Nephron progenitor cell (in vitro differentiated cells): ENCODE data around the gene GGTLC2.
"Not testable (repeated sequence)": the region's sequence is repeated elsewhere in the genome, so short reads cannot be mapped to it uniquely, and the experiment has no call there.

ENCODE experiments used
- DNase-seq: peaks from one replicate; pipeline ENCODE4 v3.0.0; 2021
- H3K27ac Mint-ChIP-seq: 2 replicates; pipeline ENCODE4 v1.8.0; 2021; ENCODE audit warnings: mild to moderate bottlenecking, moderate library complexity, mixed read lengths
- H3K27me3 Mint-ChIP-seq: 2 replicates; pipeline ENCODE4 v1.8.0; 2021; ENCODE audit warnings: mild to moderate bottlenecking, low read depth, mixed read lengths; ENCODE audit not compliant: poor library complexity
- H3K36me3 Mint-ChIP-seq: 2 replicates; pipeline ENCODE4 v1.8.0; 2021; ENCODE audit warnings: low read depth, mixed read lengths
- H3K4me1 Mint-ChIP-seq: 2 replicates; pipeline ENCODE4 v1.8.0; 2021; ENCODE audit warnings: mixed read lengths
- H3K4me3 Mint-ChIP-seq: 2 replicates; pipeline ENCODE4 v1.8.0; 2021; ENCODE audit warnings: mild to moderate bottlenecking, moderate library complexity, mixed read lengths
- H3K9me3 Mint-ChIP-seq: 2 replicates; pipeline ENCODE4 v1.8.0; 2021; ENCODE audit warnings: mild to moderate bottlenecking, moderate library complexity, mixed read lengths
- CTCF ChIP-seq: fragments of 200-600 bp; sonication (generic); IDR thresholded peaks from 2 replicates; pipeline ENCODE4 v1.5.0; 2021; ENCODE audit warnings: antibody characterized with exemption

Gene GGTLC2

DNA sequence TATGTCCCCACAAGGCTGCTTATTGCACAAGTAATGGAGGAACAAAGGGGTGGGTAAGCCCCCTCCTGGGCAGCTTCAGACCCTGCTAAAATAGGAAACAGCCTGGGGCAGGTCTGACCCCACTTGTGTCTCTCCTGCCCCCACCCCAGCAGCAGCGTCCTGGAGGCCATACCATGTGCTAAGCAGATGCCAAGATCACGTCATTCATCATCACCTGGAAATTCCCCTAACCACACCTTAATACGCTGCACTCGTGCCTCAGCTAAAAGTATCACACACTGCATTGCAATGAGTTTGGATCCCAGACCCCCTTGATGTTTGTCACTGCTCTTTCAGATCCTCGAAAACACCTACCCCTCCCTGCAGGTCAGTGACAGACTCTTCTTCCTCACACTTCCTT, 27.8 kb upstream of the GGTLC2 start:
- TF ChIP-seq CTCF, result no peak
- H3K36me3 Mint-ChIP-seq, result no peaks in the 10 kb centered on the region
- peaks cover 75% of the 10 kb centered on the region for H3K27me3 Mint-ChIP-seq
- DNase-seq, result no peak
- peaks cover 14% of the 10 kb centered on the region for H3K9me3 Mint-ChIP-seq
- H3K27ac Mint-ChIP-seq, result no peak overlapping the region
- H3K4me1 Mint-ChIP-seq, result peaks cover 9% of the 10 kb centered on the region
- H3K4me3 Mint-ChIP-seq, result no peak overlapping the region

- no peak for TF ChIP-seq CTCF
- Mint-ChIP-seq H3K36me3 (no peaks in the 10 kb centered on the region), H3K4me3 (no peak overlapping the region), H3K27ac (no peak overlapping the region), H3K27me3 (peaks cover 76% of the 10 kb centered on the region), H3K4me1 (peaks cover 9% of the 10 kb centered on the region), H3K9me3 (peaks cover 14% of the 10 kb centered on the region)
- no peak for DNase-seq
These were observed 26.0 kb upstream of the GGTLC2 start for GRCh38 chr22:22618448-22618847.

- Mint-ChIP-seq H3K27me3 (peaks cover 74% of the 10 kb centered on the region), H3K36me3 (no peaks in the 10 kb centered on the region), H3K9me3 (peaks cover 14% of the 10 kb centered on the region), H3K4me3 (no peak overlapping the region), H3K27ac (no peak overlapping the region), H3K4me1 (peaks cover 9% of the 10 kb centered on the region)
- DNase-seq, result no peak
- no peak for TF ChIP-seq CTCF
These were observed 25.5 kb upstream of the GGTLC2 start for GRCh38 chr22:22618923-22619322.

- no peak for DNase-seq
- Mint-ChIP-seq H3K4me3 (no peak overlapping the region), H3K4me1 (peaks cover 9% of the 10 kb centered on the region), H3K27me3 (peaks cover 70% of the 10 kb centered on the region), H3K27ac (no peak overlapping the region), H3K9me3 (peaks cover 19% of the 10 kb centered on the region), H3K36me3 (no peaks in the 10 kb centered on the region)
- TF ChIP-seq CTCF, result no peak
These were observed 24.5 kb upstream of the GGTLC2 start for GRCh38 chr22:22619765-22620414.

DNA sequence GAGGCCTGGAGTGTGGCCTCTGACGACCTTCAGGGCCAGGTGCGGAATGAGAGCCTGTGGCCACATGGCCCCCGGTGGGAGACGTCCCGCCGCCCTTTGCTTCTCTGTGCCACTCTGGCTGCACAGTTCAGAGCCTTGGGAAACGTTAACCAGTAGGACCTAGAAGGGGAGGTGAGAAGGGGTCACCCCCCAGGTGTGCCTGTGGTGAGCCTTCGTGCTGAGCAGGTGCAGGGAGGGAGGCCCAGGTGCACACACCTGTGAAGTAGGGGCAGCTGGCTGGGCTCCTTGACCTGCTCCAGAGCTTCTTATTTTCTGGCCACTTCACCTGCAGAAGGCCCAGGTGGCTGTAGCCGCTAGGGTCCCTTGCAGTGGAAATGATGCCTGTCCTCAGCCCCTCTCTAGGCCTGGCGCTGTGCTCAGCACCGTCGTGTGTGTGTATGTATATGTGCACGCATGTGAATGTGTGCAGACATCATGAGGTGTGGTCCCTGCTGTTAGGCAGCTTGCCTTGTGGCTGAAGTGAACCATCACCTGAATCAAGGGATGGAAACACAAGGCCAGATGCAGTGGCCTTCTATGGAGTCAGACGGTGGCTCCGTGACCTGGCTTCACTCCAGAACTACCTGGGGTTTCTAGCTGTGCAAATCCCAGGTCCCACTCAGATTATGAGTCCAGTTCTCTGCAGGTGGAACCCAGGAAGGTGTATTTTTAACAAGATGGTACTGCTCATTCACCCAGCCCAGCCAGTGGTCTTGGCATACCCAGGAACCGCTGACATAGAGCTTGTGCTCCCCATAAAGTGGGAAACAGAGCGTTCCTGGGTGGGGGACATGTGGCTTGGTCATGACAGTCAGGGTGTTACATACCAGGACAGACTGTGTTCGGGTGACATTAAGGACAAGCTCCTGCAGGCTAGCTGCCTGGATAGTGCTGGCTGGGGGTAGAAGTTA, 15.6 kb upstream of the GGTLC2 start:
- H3K27ac Mint-ChIP-seq, H3K4me3 Mint-ChIP-seq, H3K9me3 Mint-ChIP-seq, DNase-seq, H3K36me3 Mint-ChIP-seq: not testable (repeated sequence)
- Mint-ChIP-seq H3K4me1 (peaks cover 19% of the 10 kb centered on the region), H3K27me3 (peaks cover 11% of the 10 kb centered on the region)

DNA sequence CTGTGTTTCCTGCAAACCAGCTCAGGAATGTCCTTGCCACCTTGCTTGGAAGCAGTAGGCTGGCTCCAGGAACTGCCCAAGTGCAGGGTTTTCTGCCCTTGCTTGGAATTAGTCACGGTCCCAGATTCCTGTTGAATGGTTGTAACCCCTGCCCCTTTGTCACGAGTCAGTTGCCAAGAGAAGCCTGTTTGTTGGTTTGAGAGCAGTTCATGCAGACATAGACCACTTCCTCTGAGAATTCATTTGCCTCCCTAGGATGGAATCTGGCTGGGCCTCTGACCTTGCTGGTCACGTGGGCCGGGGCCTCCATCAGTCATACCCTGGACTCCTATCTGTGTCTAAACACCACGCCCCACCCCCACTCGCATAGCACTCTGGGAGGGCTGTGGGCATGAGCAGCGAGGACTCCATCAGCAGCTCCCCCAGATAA, 13.2 kb upstream of the GGTLC2 start:
- not testable (repeated sequence) for H3K9me3 Mint-ChIP-seq, H3K27me3 Mint-ChIP-seq, H3K36me3 Mint-ChIP-seq
- H3K4me3 Mint-ChIP-seq, result peak overlapping the region; percentile 64
- DNase-seq, result peak; percentile 72
- H3K4me1 Mint-ChIP-seq, result peaks cover 19% of the 10 kb centered on the region
- peak overlapping the region; percentile 96 for H3K27ac Mint-ChIP-seq

- H3K36me3 Mint-ChIP-seq, H3K27ac Mint-ChIP-seq, DNase-seq, H3K4me3 Mint-ChIP-seq, H3K9me3 Mint-ChIP-seq, H3K27me3 Mint-ChIP-seq: not testable (repeated sequence)
- peaks cover 18% of the 10 kb centered on the region for H3K4me1 Mint-ChIP-seq
These were observed 12.2 kb upstream of the GGTLC2 start for GRCh38 chr22:22632226-22632625.

DNA sequence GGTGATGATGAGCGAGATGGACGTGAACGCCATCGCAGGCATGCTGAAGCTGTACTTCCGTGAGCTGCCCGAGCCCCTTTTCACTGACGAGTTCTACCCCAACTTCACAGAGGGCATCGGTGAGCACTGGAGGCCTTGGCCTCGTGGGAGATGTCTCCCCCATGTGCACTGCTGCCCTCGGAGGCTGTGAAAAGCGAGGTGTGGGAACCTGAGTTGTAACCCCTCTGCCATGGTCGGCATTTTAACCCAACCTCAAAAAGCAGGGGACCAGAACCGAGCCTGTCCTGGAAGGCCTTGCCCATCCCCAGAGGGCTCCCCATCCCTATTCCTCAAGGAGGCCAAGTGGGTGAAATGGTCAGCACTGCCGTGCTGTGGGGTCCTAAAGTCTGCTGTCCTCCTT, 10.9 kb upstream of the GGTLC2 start:
- H3K4me1 Mint-ChIP-seq, result peaks cover 13% of the 10 kb centered on the region
- not testable (repeated sequence) for DNase-seq, H3K27ac Mint-ChIP-seq, H3K27me3 Mint-ChIP-seq, H3K9me3 Mint-ChIP-seq, H3K4me3 Mint-ChIP-seq, H3K36me3 Mint-ChIP-seq

DNA sequence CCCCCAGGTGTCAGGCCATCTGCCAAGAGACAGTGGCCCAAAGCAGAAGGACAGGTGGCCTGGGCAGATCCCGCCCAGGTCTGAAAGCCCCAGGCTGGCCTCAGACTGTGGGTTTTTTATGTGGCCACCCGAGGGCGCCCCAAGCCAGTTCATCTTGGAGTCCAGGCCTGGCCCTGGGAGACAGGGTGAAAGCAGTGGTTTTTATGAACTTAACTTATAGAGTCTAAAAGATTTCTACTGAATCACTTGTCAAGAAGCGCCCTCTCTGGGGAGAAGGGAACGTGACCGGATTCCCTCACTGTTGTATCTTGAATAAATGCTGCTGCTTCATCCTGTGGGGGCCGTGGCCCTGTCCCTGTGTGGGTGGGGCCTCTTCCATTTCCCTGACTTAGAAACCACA, 8.2 kb upstream of the GGTLC2 start:
- H3K9me3 Mint-ChIP-seq, H3K36me3 Mint-ChIP-seq, H3K27me3 Mint-ChIP-seq, H3K4me1 Mint-ChIP-seq, H3K4me3 Mint-ChIP-seq, H3K27ac Mint-ChIP-seq: not testable (repeated sequence)
- DNase-seq, result peak; percentile 43

DNA sequence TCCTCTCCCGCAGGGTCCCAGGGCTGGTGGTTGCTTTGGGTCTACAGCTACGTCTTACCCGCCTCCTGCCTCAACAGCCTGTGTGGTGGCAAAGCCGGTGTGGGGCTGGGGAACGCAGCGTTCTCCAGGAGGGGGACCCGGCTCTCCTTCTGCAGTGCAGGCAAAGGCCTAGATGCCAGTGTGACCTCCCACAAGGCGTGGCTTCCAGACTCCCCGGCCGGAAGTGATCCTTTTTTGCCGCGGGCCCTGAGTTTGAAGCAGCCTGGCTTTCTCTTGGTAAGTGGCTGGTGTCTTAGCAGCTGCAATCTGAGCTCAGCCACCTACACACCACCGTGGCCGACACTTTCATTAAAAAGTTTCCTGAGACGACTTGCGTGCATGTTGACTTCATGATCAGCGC, 6.1 kb upstream of the GGTLC2 start:
- not testable (repeated sequence) for H3K36me3 Mint-ChIP-seq, H3K4me3 Mint-ChIP-seq

More for the DNA sequence above, 6.1 kb upstream of the GGTLC2 start:
- H3K4me1 Mint-ChIP-seq, H3K27me3 Mint-ChIP-seq, H3K27ac Mint-ChIP-seq, H3K9me3 Mint-ChIP-seq, DNase-seq: not testable (repeated sequence)
